ENCODE results near the gene PDE4D. TPM values are rescaled to one million over a fixed set of nuclear protein-coding genes. Genes with fewer than 3 reads are reported as not detected.
"Not testable (repeated sequence)": the region's sequence is repeated elsewhere in the genome, so short reads cannot be mapped to it uniquely, and the experiment has no call there.

Gene PDE4D
- total RNA-seq, 1 donor from 2014 or later, result 14.2 TPM

GRCh38 chr5:59312223-59312622 lies 581.3 kb downstream of the PDE4D start:
- no peak overlapping the region for H3K27ac ChIP-seq (ENCODE audit: low read depth, low read length)
- no peaks in the 10 kb centered on the region for H3K27me3 ChIP-seq (ENCODE audit: insufficient read depth, low read length)
- no peak for TF ChIP-seq EZH2 (IDR thresholded peaks at IDR 0.05; ENCODE audit: insufficient read depth, low read length)
- TF ChIP-seq CTCF (IDR thresholded peaks at IDR 0.05; ENCODE audit: insufficient read depth, low read depth, low read length), result no peak
- H4K20me1 ChIP-seq (ENCODE audit: insufficient read depth, low read length), result no peaks in the 10 kb centered on the region
- H3K9me3 ChIP-seq (ENCODE audit: insufficient read depth, low read depth, low read length), result no peaks in the 10 kb centered on the region
- FAIRE-seq (no peak), DNase-seq (ENCODE audit: low read depth) (no peak)
- no peak overlapping the region for H3K4me3 ChIP-seq (ENCODE audit: insufficient read depth, low read depth, low read length)
- Mint-ChIP-seq H3K36me3 (ENCODE audit: low read depth, unreplicated experiment) (no peaks in the 10 kb centered on the region), H3K4me3 (ENCODE audit: unreplicated experiment) (no peak overlapping the region), H3K27ac (ENCODE audit: unreplicated experiment) (no peak overlapping the region), H3K9me3 (ENCODE audit: unreplicated experiment) (peaks cover 4% of the 10 kb centered on the region), H3K27me3 (ENCODE audit: low read depth, unreplicated experiment) (peaks cover 3% of the 10 kb centered on the region), H3K4me1 (ENCODE audit: low read depth, unreplicated experiment) (peaks cover under 1% of the 10 kb centered on the region)
- H3K9ac ChIP-seq (ENCODE audit: low read length), result no peak overlapping the region
- H3K4me1 ChIP-seq (ENCODE audit: insufficient read depth, low read length), result no peaks in the 10 kb centered on the region
- no peak overlapping the region for H3K4me2 ChIP-seq (ENCODE audit: low read length)
- no peak overlapping the region for H2AFZ ChIP-seq (ENCODE audit: low read depth, low read length)
- H3K79me2 ChIP-seq (ENCODE audit: insufficient read depth, low read length), result no peaks in the 10 kb centered on the region
- no peaks in the 10 kb centered on the region for H3K36me3 ChIP-seq (ENCODE audit: insufficient read depth, low read length)

GRCh38 chr5:59308685-59309084 lies 584.8 kb downstream of the PDE4D start:
- H3K27me3 Mint-ChIP-seq (ENCODE audit: low read depth, unreplicated experiment); FAIRE-seq; H3K4me1 Mint-ChIP-seq (ENCODE audit: low read depth, unreplicated experiment): not testable (repeated sequence)

DNA sequence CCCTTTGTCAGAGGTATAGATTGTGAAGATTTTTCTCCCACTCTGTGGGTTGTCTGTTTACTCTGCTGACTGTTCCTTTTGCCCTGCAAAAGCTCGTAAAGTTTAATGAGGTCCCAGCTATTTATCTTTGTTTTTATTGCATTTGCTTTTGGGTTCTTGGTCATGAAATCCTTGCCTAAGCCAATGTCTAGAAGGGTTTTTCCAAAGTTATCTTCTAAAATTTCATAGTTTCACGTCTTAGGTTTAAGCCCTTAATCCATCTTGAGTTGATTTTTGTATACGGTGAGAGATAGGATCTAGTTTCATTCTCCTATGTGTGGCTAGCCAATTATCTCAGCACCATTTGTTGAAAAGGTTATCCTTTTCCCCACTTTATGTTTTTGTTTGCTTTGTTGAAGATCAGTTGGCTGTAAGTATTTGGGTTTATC lies 590.2 kb downstream of the PDE4D start:
- DNase-seq (ENCODE audit: low read depth); H3K9me3 ChIP-seq (ENCODE audit: insufficient read depth, low read depth, low read length); H3K9ac ChIP-seq (ENCODE audit: low read length); H3K9me3 Mint-ChIP-seq (ENCODE audit: unreplicated experiment); H3K27me3 ChIP-seq (ENCODE audit: insufficient read depth, low read length); H3K36me3 Mint-ChIP-seq (ENCODE audit: low read depth, unreplicated experiment); H3K79me2 ChIP-seq (ENCODE audit: insufficient read depth, low read length); H4K20me1 ChIP-seq (ENCODE audit: insufficient read depth, low read length); H3K27ac Mint-ChIP-seq (ENCODE audit: unreplicated experiment); H3K4me2 ChIP-seq (ENCODE audit: low read length); H3K4me3 Mint-ChIP-seq (ENCODE audit: unreplicated experiment); H3K4me1 Mint-ChIP-seq (ENCODE audit: low read depth, unreplicated experiment); FAIRE-seq; H3K4me1 ChIP-seq (ENCODE audit: insufficient read depth, low read length); H3K27ac ChIP-seq (ENCODE audit: low read depth, low read length); H3K36me3 ChIP-seq (ENCODE audit: insufficient read depth, low read length); H2AFZ ChIP-seq (ENCODE audit: low read depth, low read length); H3K4me3 ChIP-seq (ENCODE audit: insufficient read depth, low read depth, low read length); H3K27me3 Mint-ChIP-seq (ENCODE audit: low read depth, unreplicated experiment): not testable (repeated sequence)

More at GRCh38 chr5:59308685-59309084, 584.8 kb downstream of the PDE4D start:
- H3K9me3 ChIP-seq (ENCODE audit: insufficient read depth, low read depth, low read length); H3K27ac ChIP-seq (ENCODE audit: low read depth, low read length); H3K4me3 Mint-ChIP-seq (ENCODE audit: unreplicated experiment); H3K9me3 Mint-ChIP-seq (ENCODE audit: unreplicated experiment); DNase-seq (ENCODE audit: low read depth); H3K79me2 ChIP-seq (ENCODE audit: insufficient read depth, low read length); H4K20me1 ChIP-seq (ENCODE audit: insufficient read depth, low read length); H3K4me2 ChIP-seq (ENCODE audit: low read length); H2AFZ ChIP-seq (ENCODE audit: low read depth, low read length); H3K27me3 ChIP-seq (ENCODE audit: insufficient read depth, low read length); H3K27ac Mint-ChIP-seq (ENCODE audit: unreplicated experiment); H3K36me3 Mint-ChIP-seq (ENCODE audit: low read depth, unreplicated experiment); H3K4me1 ChIP-seq (ENCODE audit: insufficient read depth, low read length); H3K9ac ChIP-seq (ENCODE audit: low read length); H3K4me3 ChIP-seq (ENCODE audit: insufficient read depth, low read depth, low read length); H3K36me3 ChIP-seq (ENCODE audit: insufficient read depth, low read length): not testable (repeated sequence)

DNA sequence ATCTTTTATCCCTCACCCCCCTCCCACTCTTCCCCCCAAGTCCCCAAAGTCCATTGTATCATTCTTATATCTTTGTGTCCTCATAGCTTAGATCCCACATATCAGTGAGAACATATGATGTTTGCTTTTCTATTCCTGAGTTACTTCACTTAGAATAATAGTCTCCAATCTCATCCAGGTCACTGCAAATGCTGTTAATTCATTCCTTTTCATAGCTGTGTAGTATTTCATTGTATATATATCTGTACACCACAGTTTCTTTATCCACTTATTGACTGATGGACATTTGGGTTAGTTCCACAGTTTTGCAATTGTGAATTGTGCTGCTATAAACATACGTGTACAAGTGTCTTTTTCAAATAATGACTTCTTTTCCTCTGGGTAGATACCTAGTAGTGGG lies 591.0 kb downstream of the PDE4D start:
- not testable (repeated sequence) for H3K9me3 Mint-ChIP-seq (ENCODE audit: unreplicated experiment); H4K20me1 ChIP-seq (ENCODE audit: insufficient read depth, low read length); H3K9me3 ChIP-seq (ENCODE audit: insufficient read depth, low read depth, low read length); H3K27ac Mint-ChIP-seq (ENCODE audit: unreplicated experiment); H3K79me2 ChIP-seq (ENCODE audit: insufficient read depth, low read length); H2AFZ ChIP-seq (ENCODE audit: low read depth, low read length); H3K9ac ChIP-seq (ENCODE audit: low read length); H3K27me3 Mint-ChIP-seq (ENCODE audit: low read depth, unreplicated experiment); H3K36me3 Mint-ChIP-seq (ENCODE audit: low read depth, unreplicated experiment); H3K4me1 Mint-ChIP-seq (ENCODE audit: low read depth, unreplicated experiment); FAIRE-seq; DNase-seq (ENCODE audit: low read depth); H3K27ac ChIP-seq (ENCODE audit: low read depth, low read length); H3K4me3 ChIP-seq (ENCODE audit: insufficient read depth, low read depth, low read length); H3K36me3 ChIP-seq (ENCODE audit: insufficient read depth, low read length); H3K4me1 ChIP-seq (ENCODE audit: insufficient read depth, low read length); H3K4me2 ChIP-seq (ENCODE audit: low read length); H3K27me3 ChIP-seq (ENCODE audit: insufficient read depth, low read length); H3K4me3 Mint-ChIP-seq (ENCODE audit: unreplicated experiment)

All from astrocyte (in vitro differentiated cells and primary cell).